K562 (cell line): ENCODE measurements around the gene MAP1LC3B. TPM values are rescaled to one million over a fixed set of nuclear protein-coding genes. Genes with fewer than 3 reads are reported as not detected.

Source experiments
- EGR1 ChIP-seq: fragments of 450-650 bp; conservative IDR thresholded peaks from 2 replicates; pipeline ENCODE4 v1.6.1; 2017; ENCODE audit warnings: mild to moderate bottlenecking
- GATAD2A ChIP-seq: fragments of 450-650 bp; IDR thresholded peaks from 2 replicates; pipeline ENCODE4 v1.6.1; 2017
- GTF2E2 ChIP-seq: fragments of 200-800 bp; sonication (Bioruptor generic); IDR thresholded peaks from 2 replicates; pipeline ENCODE4 v1.6.1; 2016; ENCODE audit warnings: missing genetic modification characterization, missing compliant biosample characterization
- HDAC6 ChIP-seq: IDR thresholded peaks from 2 replicates; pipeline ENCODE4 v1.6.1; 2012; ENCODE audit warnings: low read depth, mild to moderate bottlenecking, control low read depth, inconsistent platforms, low read length, moderate library complexity
- MAZ ChIP-seq, 2 experiments: fragments of 450-650 bp in 1 of 2; sonication (generic) in 1 of 2; formaldehyde crosslinking; IDR thresholded peaks in 1 of 2; conservative IDR thresholded peaks in 1 of 2; 2 replicates each; pipeline versions ENCODE4 v1.4.0 to v1.5.0; 2020; ENCODE audit warnings: mild to moderate bottlenecking in 1 of 2, missing genetic modification reagents in 1 of 2
- POLR2B ChIP-seq: fragments of 450-650 bp; IDR thresholded peaks from 2 replicates; pipeline ENCODE4 v1.6.1; 2018; ENCODE audit warnings: low read depth; ENCODE audit not compliant: partially characterized antibody
- SIN3A ChIP-seq, 2 experiments: fragments of 150-350 bp in 1 of 2; IDR thresholded peaks; 2 replicates each; pipeline ENCODE4 v1.6.1; 2011 to 2016; ENCODE audit warnings: borderline replicate concordance in 2 of 2, low read depth in 2 of 2, low read length in 2 of 2, mild to moderate bottlenecking in 2 of 2, moderate library complexity in 2 of 2; ENCODE audit not compliant: control insufficient read depth in 1 of 2
- ZZZ3 ChIP-seq: fragments of 450-650 bp; IDR thresholded peaks from 2 replicates; pipeline ENCODE4 v1.6.1; 2016; ENCODE audit warnings: antibody characterized with exemption, mild to moderate bottlenecking, moderate library complexity
- polyA plus RNA-seq, 8 experiments: library from polyadenylated mRNA; depleted of rRNA in 4 of 8; stranded (reverse) in 5 of 8; unstranded in 3 of 8; fragments of >200 nt; fragmentation: Nextera tagmentation in 2 of 8; fragmentation: Illumina TruSeq in 1 of 8; extraction: Ambion mirVana in 2 of 8; extraction: Trizol in 1 of 8; gene quantifications; 2 replicates each; pipeline versions ENCODE4 v1.2.1 to v1.2.3, GENCODE V29; 2011 to 2014; ENCODE audit warnings: inconsistent platforms in 1 of 8, missing spikeins in 1 of 8
- total RNA-seq, 7 experiments: library from RNA; depleted of rRNA in 6 of 7; stranded (reverse); fragments of >200 nt in 6 of 7; fragmentation: Illumina TruSeq in 2 of 7; extraction: Trizol in 2 of 7; gene quantifications; 2 replicates each; pipeline versions ENCODE4 v1.2.1 to v1.2.3, GENCODE V29; 2011 to 2021; ENCODE audit warnings: low replicate concordance in 1 of 7
- TF ChIP-seq, protein P1 (sequence below): sonication (generic); formaldehyde crosslinking; IDR thresholded peaks from 2 replicates; pipeline ENCODE4 v1.8.0; 2022; ENCODE audit warnings: mild to moderate bottlenecking, missing genetic modification reagents
- TF ChIP-seq, protein P2 (sequence below): fragments of 450-650 bp; conservative IDR thresholded peaks from 2 replicates; pipeline ENCODE4 v1.6.1; 2016; ENCODE audit warnings: missing genetic modification characterization, low read depth, mild to moderate bottlenecking, missing compliant biosample characterization, moderate library complexity
- TF ChIP-seq, protein P3 (sequence below): fragments of 250-450 bp; sonication (Bioruptor Pico); IDR thresholded peaks from 2 replicates; pipeline ENCODE4 v1.4.0; 2020; ENCODE audit warnings: mild to moderate bottlenecking, moderate library complexity
- TF ChIP-seq, protein P4 (sequence below): fragments of 450-650 bp; formaldehyde crosslinking; IDR thresholded peaks from 2 replicates; pipeline ENCODE4 v1.4.0; 2022; ENCODE audit warnings: missing genetic modification characterization
- TF ChIP-seq, protein P5 (sequence below), 2 experiments: fragments of 450-650 bp; IDR thresholded peaks; 2 replicates each; pipeline ENCODE4 v1.6.1; 2018; ENCODE audit warnings: mild to moderate bottlenecking in 2 of 2, low read depth in 1 of 2; ENCODE audit not compliant: partially characterized antibody in 2 of 2
- TF ChIP-seq, protein P6 (sequence below): sonication (generic); formaldehyde crosslinking; IDR thresholded peaks from 2 replicates; pipeline ENCODE4 v1.8.1; 2023; ENCODE audit warnings: mild to moderate bottlenecking, missing genetic modification reagents

The MAP1LC3B gene
- total and polyA plus RNA-seq, 9 of the 15 experiments (the other 6 are each of a cell fraction or from before 2014, with no cell fraction given): 16.0 to 81.5 (median 36.7) TPM

DNA sequence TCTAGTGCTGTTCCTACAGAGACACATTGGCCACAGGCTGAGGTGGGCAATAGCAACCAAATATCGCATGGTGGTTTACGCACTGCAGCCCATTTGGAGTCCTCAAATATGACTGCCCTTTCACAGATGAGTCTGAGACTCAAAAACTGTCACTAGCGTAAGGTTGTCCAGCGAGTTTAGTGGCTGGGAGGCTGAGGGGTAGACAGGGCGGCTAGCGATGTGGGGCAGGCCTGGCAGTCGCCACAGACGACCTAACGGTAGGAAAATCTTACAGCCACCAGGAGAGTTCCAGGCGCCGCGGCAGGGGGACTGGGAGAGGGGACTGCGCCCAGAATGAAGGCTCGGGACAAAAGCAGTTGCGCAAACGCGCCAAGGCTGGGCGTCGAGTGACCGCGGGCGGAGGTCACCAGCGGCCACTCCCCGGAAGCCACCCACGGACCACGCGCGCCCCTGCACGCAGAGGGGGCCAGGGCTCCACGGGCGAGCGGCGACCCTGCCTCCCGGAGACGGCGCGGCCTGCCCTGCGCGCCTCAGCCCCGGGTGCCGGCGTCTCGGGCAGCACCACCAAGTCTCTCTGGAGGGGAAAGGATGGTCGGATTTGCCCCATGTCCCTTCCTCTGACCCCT is 699 bp upstream of the MAP1LC3B start (continued):
- TF ChIP-seq GTF2E2 (tag) (peak; percentile 64; the same call in 1 of the 2 replicates), EGR1 (peak; percentile 40; the same call in 1 of the 2 replicates), POLR2B (no peak), HDAC6 (no peak), GATAD2A (0 out of 2 replicates have a peak, but pooled peaks have one; percentile 70), MAZ (CRISPR knock-in tag; conservative IDR thresholded peaks at IDR 0.05 in 1 of 2, IDR thresholded peaks at IDR 0.05 in 1 of 2) (no peak), ZZZ3 (no peak), SIN3A (IDR thresholded peaks at IDR 0.05; ENCODE audit: borderline replicate concordance in 2 of 2, control insufficient read depth in 1 of 2, low read depth in 2 of 2, low read length in 2 of 2) (peak in 1 of 2 experiments; percentile 17; a peak in 1 of 4 replicates)
- TF ChIP-seq, protein P1, sequence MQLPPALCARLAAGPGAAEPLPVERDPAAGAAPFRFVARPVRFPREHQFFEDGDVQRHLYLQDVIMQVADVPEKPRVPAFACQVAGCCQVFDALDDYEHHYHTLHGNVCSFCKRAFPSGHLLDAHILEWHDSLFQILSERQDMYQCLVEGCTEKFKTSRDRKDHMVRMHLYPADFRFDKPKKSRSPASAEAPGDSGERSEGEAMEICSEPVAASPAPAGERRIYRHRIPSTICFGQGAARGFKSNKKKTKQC (CRISPR knock-in tag): 0 out of 2 replicates have a peak, but pooled peaks have one; percentile 2
- TF ChIP-seq, protein P2, sequence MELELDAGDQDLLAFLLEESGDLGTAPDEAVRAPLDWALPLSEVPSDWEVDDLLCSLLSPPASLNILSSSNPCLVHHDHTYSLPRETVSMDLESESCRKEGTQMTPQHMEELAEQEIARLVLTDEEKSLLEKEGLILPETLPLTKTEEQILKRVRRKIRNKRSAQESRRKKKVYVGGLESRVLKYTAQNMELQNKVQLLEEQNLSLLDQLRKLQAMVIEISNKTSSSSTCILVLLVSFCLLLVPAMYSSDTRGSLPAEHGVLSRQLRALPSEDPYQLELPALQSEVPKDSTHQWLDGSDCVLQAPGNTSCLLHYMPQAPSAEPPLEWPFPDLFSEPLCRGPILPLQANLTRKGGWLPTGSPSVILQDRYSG (tag): peak; percentile 24; the same call in 1 of the 2 replicates
- TF ChIP-seq, protein P3, sequence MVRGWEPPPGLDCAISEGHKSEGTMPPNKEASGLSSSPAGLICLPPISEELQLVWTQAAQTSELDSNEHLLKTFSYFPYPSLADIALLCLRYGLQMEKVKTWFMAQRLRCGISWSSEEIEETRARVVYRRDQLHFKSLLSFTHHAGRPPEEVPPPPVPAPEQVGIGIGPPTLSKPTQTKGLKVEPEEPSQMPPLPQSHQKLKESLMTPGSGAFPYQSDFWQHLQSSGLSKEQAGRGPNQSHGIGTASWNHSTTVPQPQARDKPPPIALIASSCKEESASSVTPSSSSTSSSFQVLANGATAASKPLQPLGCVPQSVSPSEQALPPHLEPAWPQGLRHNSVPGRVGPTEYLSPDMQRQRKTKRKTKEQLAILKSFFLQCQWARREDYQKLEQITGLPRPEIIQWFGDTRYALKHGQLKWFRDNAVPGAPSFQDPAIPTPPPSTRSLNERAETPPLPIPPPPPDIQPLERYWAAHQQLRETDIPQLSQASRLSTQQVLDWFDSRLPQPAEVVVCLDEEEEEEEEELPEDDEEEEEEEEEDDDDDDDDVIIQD (CRISPR knock-in tag): 0 out of 2 replicates have a peak, but pooled peaks have one; percentile 40
- TF ChIP-seq, protein P4, sequence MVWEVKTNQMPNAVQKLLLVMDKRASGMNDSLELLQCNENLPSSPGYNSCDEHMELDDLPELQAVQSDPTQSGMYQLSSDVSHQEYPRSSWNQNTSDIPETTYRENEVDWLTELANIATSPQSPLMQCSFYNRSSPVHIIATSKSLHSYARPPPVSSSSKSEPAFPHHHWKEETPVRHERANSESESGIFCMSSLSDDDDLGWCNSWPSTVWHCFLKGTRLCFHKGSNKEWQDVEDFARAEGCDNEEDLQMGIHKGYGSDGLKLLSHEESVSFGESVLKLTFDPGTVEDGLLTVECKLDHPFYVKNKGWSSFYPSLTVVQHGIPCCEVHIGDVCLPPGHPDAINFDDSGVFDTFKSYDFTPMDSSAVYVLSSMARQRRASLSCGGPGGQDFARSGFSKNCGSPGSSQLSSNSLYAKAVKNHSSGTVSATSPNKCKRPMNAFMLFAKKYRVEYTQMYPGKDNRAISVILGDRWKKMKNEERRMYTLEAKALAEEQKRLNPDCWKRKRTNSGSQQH (CRISPR knock-in tag): 0 out of 2 replicates have a peak, but pooled peaks have one; percentile 56
- TF ChIP-seq, protein P5, sequence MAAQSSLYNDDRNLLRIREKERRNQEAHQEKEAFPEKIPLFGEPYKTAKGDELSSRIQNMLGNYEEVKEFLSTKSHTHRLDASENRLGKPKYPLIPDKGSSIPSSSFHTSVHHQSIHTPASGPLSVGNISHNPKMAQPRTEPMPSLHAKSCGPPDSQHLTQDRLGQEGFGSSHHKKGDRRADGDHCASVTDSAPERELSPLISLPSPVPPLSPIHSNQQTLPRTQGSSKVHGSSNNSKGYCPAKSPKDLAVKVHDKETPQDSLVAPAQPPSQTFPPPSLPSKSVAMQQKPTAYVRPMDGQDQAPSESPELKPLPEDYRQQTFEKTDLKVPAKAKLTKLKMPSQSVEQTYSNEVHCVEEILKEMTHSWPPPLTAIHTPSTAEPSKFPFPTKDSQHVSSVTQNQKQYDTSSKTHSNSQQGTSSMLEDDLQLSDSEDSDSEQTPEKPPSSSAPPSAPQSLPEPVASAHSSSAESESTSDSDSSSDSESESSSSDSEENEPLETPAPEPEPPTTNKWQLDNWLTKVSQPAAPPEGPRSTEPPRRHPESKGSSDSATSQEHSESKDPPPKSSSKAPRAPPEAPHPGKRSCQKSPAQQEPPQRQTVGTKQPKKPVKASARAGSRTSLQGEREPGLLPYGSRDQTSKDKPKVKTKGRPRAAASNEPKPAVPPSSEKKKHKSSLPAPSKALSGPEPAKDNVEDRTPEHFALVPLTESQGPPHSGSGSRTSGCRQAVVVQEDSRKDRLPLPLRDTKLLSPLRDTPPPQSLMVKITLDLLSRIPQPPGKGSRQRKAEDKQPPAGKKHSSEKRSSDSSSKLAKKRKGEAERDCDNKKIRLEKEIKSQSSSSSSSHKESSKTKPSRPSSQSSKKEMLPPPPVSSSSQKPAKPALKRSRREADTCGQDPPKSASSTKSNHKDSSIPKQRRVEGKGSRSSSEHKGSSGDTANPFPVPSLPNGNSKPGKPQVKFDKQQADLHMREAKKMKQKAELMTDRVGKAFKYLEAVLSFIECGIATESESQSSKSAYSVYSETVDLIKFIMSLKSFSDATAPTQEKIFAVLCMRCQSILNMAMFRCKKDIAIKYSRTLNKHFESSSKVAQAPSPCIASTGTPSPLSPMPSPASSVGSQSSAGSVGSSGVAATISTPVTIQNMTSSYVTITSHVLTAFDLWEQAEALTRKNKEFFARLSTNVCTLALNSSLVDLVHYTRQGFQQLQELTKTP (IDR thresholded peaks at IDR 0.05; ENCODE audit: low read depth in 1 of 2, partially characterized antibody in 2 of 2): peak; percentile 45 to 49
- TF ChIP-seq, protein P6, sequence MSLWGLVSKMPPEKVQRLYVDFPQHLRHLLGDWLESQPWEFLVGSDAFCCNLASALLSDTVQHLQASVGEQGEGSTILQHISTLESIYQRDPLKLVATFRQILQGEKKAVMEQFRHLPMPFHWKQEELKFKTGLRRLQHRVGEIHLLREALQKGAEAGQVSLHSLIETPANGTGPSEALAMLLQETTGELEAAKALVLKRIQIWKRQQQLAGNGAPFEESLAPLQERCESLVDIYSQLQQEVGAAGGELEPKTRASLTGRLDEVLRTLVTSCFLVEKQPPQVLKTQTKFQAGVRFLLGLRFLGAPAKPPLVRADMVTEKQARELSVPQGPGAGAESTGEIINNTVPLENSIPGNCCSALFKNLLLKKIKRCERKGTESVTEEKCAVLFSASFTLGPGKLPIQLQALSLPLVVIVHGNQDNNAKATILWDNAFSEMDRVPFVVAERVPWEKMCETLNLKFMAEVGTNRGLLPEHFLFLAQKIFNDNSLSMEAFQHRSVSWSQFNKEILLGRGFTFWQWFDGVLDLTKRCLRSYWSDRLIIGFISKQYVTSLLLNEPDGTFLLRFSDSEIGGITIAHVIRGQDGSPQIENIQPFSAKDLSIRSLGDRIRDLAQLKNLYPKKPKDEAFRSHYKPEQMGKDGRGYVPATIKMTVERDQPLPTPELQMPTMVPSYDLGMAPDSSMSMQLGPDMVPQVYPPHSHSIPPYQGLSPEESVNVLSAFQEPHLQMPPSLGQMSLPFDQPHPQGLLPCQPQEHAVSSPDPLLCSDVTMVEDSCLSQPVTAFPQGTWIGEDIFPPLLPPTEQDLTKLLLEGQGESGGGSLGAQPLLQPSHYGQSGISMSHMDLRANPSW (CRISPR knock-in tag): 0 out of 2 replicates have a peak, but pooled peaks have one; percentile 70
